Subcutaneous adipose tissue (tissue), 4 donors: ENCODE measurements around the gene WHAMM. TPM values are rescaled to one million over a fixed set of nuclear protein-coding genes. Genes with fewer than 3 reads are reported as not detected.

ENCODE experiments used
- total RNA-seq, 4 donors: library from RNA; depleted of rRNA; stranded (reverse); fragments of >200 nt; gene quantifications; one replicate each; pipeline ENCODE4 v1.1.0, GENCODE V29; 2016
- TF ChIP-seq, protein P1 (sequence below): fragments of 450-650 bp; IDR thresholded peaks from one replicate; pipeline ENCODE4 v1.5.1; 2016; ENCODE audit warnings: low read depth, mild to moderate bottlenecking, control low read depth, antibody characterized with exemption, moderate library complexity

WHAMM gene
- total RNA-seq, 4 donors from 2014 or later, result 7.7 to 11.5 (median 8.7) TPM

DNA sequence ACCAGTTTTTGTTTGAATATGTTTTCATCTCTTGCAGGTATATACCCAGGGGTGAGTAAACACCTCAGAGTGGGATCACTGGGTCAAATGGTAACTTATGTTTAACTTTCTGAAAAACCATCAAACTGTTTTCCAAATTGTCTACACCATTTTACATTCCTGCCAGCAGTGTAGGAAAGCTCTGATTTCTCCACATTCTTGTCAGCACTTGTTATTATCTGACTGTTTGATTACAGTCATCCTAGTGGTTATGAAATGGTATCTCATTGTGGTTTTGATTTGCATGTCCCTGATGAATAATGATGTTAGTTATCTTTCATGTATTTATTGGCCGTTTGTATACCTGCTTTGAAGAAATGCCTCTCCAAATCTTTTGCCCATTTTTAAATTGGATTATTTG lies 17.4 kb upstream of the WHAMM start:
- TF ChIP-seq, protein P1, sequence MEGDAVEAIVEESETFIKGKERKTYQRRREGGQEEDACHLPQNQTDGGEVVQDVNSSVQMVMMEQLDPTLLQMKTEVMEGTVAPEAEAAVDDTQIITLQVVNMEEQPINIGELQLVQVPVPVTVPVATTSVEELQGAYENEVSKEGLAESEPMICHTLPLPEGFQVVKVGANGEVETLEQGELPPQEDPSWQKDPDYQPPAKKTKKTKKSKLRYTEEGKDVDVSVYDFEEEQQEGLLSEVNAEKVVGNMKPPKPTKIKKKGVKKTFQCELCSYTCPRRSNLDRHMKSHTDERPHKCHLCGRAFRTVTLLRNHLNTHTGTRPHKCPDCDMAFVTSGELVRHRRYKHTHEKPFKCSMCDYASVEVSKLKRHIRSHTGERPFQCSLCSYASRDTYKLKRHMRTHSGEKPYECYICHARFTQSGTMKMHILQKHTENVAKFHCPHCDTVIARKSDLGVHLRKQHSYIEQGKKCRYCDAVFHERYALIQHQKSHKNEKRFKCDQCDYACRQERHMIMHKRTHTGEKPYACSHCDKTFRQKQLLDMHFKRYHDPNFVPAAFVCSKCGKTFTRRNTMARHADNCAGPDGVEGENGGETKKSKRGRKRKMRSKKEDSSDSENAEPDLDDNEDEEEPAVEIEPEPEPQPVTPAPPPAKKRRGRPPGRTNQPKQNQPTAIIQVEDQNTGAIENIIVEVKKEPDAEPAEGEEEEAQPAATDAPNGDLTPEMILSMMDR, result no peak

DNA sequence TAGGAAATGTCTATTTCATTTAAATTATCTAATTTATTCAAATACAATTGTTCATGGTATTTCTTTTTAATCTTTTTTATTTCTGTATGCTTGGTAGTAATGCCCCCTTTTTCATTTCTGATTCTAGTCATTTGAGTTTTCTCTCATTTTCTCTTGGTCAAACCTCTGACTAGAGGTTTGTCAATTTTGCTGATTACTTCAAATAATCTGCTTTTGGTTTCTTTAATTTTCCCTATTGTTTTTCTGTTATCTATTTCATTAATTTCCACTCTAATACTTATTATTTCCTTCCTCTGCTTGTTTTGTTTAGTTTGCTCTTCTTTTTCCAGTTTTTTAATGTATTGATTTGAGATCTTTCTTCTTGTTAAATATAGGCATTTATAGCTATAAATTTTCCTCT lies 15.7 kb upstream of the WHAMM start:
- TF ChIP-seq, protein P1, result no peak

DNA sequence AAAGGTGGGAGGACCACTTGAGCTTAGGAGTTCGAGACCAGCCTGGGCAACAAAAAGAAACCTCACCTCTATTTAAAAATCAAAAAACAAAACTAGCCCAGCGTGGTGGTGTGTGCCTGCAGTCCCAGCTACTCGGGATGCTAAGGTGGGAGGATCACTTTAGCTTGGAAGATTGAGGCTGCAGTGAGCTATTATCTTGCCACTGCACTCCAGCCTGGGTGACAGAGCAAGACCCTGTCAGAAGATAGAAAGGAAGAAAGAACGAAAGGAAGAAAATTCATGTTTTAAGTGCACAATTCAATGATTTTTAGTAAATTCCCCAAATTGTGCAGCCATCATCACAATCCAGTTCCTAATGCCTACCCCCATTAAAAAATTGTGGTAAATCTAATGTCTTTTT lies 11.3 kb upstream of the WHAMM start:
- TF ChIP-seq, protein P1, result no peak

DNA sequence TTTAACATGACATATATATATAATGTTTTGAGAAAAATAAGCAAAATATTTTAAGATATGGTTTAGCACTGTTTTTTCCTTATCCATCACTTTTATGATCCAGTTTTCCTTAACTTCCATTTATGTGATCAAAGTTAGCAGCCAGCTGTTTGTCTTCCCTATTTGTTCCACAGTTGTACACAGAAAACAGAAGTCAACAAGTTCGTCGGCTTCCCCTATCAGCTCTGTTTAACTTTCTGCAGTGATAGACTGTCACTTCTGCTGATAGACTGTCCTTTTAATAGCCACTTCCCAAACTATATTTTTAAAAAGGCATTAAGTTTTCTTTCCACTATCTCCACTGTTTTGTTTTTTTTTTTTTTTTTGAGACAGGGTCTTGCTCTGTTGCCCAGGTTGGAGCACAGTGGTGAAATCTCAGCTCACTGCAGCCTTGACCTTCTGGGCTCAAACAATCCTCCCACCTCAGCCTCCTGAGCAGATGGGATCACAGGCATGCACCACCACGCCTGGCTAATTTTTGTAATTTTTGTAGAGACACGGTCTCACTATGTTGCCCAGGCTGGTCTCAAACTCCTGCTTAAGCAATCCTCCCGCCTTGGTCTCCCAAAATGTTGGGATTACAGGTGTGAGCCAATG lies 10.8 kb upstream of the WHAMM start:
- TF ChIP-seq, protein P1, result no peak

DNA sequence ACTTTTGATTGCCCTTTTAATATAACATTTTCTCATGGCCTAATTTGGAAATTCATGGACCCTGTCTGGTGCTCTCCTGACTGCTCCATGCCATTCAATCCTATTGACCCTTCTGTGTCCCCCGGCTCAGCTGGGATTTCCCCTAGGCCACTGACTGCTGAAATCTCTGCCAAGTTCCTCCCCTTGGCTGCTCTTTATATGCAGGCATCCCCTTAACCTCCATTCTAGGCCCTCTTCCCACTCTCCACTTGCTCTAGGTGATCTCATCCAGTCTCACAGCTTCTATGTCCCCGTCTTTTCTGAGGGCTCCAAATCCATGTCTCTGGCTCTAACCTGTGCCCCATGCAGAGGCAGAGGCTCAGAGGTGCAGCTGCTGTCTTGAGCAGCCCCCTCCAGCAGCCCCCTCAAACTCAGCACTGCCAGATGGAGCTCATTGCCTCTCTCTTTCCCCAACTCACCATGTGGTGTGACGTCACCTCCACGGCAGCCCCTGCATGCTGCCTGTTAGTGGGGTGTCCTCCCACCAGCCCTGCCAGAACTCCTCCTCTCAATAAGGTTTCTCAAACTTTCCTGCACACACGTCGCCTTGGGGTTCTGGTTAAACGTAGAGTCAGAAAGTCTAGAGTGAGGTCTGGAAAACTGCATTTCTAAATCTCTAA lies 10.1 kb upstream of the WHAMM start:
- TF ChIP-seq, protein P1, result no peak

DNA sequence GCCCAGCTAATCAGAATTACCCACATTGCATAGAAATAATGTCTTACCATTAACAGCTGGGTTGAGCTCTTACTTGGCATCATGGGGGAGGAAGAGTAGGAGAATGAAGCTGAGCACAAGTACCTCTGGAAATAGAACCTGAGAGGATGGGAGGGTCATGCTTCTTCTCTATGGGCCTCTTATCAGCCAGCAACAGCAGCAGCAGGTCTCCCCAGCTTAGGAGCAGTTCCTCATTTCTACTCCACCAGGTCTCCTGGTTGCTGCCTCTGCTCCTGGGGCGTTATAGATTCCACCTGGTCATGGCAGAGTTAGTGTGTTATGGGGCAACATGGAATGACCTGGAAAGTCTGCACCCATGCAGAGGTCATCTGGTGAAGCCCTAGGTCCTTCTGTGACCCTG lies 6.9 kb upstream of the WHAMM start:
- TF ChIP-seq, protein P1, result no peak

DNA sequence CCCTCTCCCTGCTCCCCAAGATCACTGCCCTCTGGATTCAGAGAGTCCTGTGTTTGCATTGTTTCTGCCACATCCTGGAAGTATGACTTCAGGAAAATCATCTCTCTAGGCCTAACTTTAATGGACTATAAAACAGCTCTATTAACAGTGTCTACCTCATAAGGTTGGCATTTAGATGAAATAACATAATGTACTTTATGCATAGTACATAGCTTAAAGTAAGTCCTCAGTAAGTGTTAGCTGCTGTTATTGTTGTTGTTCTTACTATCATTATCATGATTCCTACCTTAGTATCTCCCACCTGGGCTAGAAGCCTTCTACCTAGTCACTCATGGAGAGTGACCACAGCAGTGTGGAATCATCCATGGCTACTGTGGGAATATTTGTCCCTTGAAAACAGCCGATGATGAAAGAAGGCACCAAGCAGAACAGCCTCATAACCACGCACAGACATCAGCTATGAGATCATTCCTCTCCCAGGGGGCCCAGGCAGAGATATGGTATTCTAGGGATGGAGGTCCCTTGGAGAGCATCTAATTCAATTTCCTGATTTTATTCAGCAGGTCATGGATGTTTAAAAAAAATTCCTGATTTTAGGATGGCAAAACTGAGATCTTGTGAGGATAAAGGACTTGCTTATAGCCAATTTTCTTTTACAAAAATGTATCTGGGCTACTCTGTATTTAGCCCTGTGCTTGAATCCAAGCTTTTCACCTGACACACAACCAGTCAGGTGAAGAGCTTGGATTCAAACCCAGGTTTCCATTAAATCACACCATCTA lies 5.4 kb upstream of the WHAMM start:
- TF ChIP-seq, protein P1, result no peak
